GM21360 (cell line): ENCODE data around the gene CES5A.
"Not testable (repeated sequence)": the region's sequence is repeated elsewhere in the genome, so short reads cannot be mapped to it uniquely, and the experiment has no call there.

Experiments used
- ATAC-seq: cut with Tn5 transposase; IDR thresholded peaks from one replicate; pipeline ENCODE4 v1.9.1; 2021; ENCODE audit warnings: mild to moderate bottlenecking, moderate library complexity; ENCODE audit not compliant: unreplicated experiment

CES5A gene

GRCh38 chr16:55830658-55831294 is 44.4 kb downstream of the CES5A start:
- ATAC-seq = no peak

GRCh38 chr16:55829232-55829631 is 45.9 kb downstream of the CES5A start:
- not testable (repeated sequence) for ATAC-seq

- no peak for ATAC-seq
These were observed 46.5 kb downstream of the CES5A start for GRCh38 chr16:55828680-55829079.

- ATAC-seq = no peak
These were observed 50.0 kb downstream of the CES5A start for GRCh38 chr16:55825115-55825728.

- ATAC-seq = no peak
These were observed 50.6 kb downstream of the CES5A start for GRCh38 chr16:55824473-55825000.

GRCh38 chr16:55822280-55822810 is 52.8 kb downstream of the CES5A start:
- no peak for ATAC-seq

GRCh38 chr16:55821210-55821609 is 54.0 kb downstream of the CES5A start:
- ATAC-seq = no peak

GRCh38 chr16:55820615-55821014 is 54.6 kb downstream of the CES5A start:
- ATAC-seq = no peak

GRCh38 chr16:55817236-55817912 is 57.8 kb downstream of the CES5A start:
- ATAC-seq = no peak

- ATAC-seq = not testable (repeated sequence)
These were observed 59.0 kb downstream of the CES5A start for GRCh38 chr16:55816222-55816621.

- ATAC-seq = no peak
These were observed 59.9 kb downstream of the CES5A start for GRCh38 chr16:55815320-55815719.

- not testable (repeated sequence) for ATAC-seq
These were observed 61.0 kb downstream of the CES5A start for GRCh38 chr16:55814174-55814573.

- not testable (repeated sequence) for ATAC-seq
These were observed 61.4 kb downstream of the CES5A start for GRCh38 chr16:55813730-55814129.

- ATAC-seq = no peak
These were observed 62.2 kb downstream of the CES5A start for GRCh38 chr16:55812951-55813350.

GRCh38 chr16:55811811-55812210 is 63.4 kb downstream of the CES5A start:
- no peak for ATAC-seq

- ATAC-seq = no peak
These were observed 64.7 kb downstream of the CES5A start for GRCh38 chr16:55810451-55810961.

- ATAC-seq = no peak
These were observed 65.3 kb downstream of the CES5A start for GRCh38 chr16:55809851-55810250.

- ATAC-seq = no peak
These were observed 65.8 kb downstream of the CES5A start for GRCh38 chr16:55809386-55809785.

- ATAC-seq = not testable (repeated sequence)
These were observed 66.9 kb downstream of the CES5A start for GRCh38 chr16:55808286-55808685.

GRCh38 chr16:55805104-55805503 is 70.1 kb downstream of the CES5A start:
- ATAC-seq = not testable (repeated sequence)

GRCh38 chr16:55803681-55804080 is 71.5 kb downstream of the CES5A start:
- ATAC-seq = not testable (repeated sequence)
